RCC 7860 (cell line): ENCODE results near the gene DNAH5.
A peak's percentile ranks its signal among the peaks of the same experiment; 100 is the strongest.
"Not testable (repeated sequence)": the region's sequence is repeated elsewhere in the genome, so short reads cannot be mapped to it uniquely, and the experiment has no call there.

Source experiments
- DNase-seq: peaks from one replicate; pipeline ENCODE4 v3.0.0-alpha.2; 2015; ENCODE audit warnings: low spot score
- FAIRE-seq: peaks from 2 replicates; lab custom pipeline; 2012; peaks lifted over from hg19 to GRCh38; lab: Jason Lieb, UNC

Gene DNAH5

DNA sequence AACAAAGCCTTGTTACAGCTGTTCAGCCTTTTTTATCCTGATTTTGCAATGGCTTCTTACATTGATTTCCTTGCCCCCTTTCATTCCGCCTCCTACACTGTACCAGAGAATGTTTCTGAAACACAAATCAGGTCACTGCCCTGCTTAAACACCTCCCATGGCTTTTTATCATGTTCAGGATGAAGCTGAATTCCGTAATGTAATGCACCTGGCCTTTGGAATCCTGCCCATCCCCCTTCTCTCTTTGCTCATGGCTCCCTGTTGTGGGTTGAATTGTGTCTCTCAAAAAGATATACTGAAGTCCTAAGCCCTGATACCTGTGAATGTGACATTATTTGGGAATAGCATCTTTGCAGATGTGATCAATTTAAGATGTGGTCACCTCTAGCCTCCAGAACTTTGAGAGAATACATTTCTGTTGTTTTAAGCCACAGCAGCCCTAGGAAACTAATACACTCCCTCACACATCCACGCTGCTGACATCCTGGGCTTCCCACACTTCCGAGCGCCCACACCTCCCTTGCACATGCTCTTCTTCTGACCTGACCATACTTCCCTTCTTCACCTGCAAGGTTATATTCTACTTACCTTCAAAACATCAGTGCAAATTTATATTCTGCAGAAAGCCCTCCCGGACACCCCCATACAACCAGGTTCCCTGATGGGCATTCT is 101.2 kb downstream of the DNAH5 start:
- no peak for DNase-seq
- FAIRE-seq = no peak

DNA sequence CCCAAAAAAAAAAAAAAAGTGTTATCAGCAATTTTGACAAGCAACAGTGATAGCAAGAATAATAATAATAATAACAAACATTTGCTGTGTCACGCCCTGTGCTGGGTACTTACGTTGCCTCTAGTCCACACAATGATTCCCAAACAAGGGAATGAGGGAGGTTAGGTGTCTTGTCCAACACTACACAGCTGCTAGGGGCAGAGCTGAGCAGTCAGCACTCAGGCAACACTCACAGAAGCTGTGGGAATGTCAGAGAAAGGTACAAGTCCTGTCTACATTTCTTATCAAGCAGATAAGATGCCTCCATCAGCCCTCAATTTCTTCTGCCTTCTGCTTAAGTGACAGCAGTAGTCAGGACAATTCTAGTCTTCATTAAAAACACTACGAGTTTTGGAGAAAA is 111.0 kb downstream of the DNAH5 start:
- no peak for FAIRE-seq
- no peak for DNase-seq

DNA sequence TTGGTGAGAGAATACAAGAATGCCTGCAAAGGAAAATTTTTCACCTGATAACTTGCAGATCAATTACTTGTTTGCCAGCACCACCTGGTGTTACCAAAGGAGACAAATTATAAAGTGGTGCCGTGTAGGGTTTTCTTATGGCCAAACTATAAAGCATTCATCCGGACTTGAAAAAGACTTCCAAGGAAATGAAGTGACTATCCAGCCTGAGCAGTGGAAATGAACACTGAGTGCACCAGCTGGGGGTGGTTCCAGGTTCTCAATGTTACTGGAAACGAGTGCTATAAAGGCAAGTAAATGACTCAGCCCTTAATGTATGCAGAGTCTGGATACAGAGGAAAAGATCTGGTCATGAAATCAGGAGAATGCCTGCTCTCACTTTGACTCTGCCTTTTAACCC is 113.1 kb downstream of the DNAH5 start:
- DNase-seq (no peak), FAIRE-seq (no peak)

DNA sequence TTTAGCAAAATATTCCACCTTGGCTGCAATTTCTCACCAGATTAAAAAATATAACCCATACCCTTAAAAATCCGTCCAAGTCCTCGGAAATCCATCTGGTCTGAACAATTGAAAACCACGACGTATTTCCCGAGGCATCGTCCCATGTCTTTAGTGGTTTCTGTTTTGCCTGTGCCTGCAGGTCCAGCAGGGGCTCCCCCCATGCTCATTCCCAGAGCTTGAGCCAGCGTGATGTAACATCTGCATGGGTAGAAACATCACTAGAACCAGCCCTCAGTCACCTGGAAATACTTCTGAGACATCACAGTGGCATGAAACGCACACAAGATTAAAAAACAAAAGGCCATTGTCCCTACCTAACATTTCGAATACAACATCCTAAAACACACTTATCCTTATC is 114.0 kb downstream of the DNAH5 start:
- FAIRE-seq (no peak), DNase-seq (no peak)

DNA sequence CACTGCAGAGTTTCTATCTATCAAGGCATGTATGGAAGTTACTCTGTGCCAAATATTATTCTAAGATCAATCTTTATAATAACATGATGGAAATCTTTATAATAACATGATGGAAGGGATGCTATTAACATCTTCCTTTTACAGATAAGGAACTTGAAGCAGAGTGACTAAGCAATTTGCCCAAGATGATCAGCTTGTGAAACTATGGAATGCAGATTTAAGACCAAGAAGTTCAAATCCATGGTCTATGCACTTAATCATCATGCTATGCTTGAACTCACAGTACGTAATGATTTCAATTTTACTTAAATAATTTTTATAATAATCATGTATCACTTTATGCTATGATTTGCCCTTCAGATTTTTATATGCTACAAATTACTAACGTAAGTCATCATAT is 123.1 kb downstream of the DNAH5 start:
- DNase-seq (no peak), FAIRE-seq (peak; percentile 43)

DNA sequence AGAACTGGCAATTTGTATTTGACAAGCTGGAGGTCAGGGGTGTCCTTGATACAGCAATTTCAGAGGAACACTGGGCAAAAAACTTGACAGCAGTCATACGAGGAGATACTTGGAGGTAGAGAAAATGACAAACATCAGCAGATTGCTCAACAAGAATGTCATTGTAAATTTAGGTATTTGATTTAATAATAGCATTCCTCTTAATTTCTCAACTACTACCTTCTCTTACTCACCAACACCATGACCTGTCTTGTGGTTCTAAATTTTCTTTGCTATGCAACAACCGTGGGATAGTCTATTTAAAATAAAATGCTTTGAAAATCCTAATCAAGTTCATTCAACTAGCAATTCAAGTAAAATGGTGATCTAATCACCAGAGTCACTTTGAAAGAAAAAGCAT is 128.4 kb downstream of the DNAH5 start:
- FAIRE-seq (no peak), DNase-seq (no peak)

DNA sequence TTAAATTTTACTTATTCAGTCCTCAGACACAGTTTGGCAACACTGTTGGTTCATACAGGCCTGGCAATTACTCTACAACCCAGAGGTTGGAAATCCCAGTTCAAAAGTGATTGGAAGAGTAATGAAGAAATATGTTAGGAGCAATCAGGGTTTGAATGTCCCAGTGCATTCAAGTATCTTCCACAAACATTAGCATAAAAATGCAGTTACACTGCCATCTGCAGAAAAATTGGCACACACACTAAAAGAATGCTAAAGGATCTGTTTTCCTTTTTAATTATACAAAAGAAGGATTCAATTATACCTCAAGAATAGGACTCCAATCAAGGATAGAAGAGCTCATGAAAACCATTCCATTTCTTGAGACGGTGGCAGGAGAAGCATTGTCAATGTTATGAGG is 130.2 kb downstream of the DNAH5 start:
- FAIRE-seq (peak; percentile 22), DNase-seq (no peak)

DNA sequence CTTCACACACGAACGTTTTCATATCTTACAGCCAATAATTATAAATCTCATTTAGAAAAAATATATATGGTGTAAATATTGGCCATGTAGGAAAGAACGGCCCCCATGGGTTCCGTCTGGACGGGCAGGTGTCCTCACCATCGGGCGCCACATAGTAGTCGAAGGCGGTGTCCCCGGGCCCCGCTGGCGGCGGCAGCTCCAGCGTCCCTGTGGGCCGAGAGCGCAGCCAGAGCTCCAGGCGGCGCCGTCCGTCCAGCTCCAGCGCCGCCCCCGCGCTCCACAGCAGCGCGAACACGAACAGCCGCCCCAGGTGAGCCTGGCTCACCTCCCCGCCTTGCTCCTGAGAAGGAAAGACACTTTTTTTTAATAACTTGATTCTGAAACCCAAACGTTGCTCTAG is 134.6 kb downstream of the DNAH5 start:
- no peak for FAIRE-seq
- no peak for DNase-seq

DNA sequence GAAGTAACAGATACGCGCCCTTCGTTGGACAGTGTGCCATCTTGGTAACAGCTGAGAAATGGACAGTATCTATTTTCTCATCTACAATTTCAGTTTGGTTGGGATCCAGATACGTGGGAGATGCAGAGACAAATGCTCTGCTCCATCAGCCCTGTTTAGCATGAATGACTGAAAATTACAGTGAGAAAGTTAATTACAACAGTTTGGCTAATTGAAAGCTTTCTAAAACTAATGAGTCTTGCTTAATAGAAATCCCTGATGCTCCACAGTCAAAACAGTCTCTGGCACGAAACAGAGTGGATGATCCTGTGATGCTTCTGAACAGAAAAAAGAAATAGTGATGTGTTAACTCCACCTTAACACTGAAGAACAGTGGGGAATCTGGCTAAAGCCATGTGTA is 140.2 kb downstream of the DNAH5 start:
- FAIRE-seq = no peak

DNA sequence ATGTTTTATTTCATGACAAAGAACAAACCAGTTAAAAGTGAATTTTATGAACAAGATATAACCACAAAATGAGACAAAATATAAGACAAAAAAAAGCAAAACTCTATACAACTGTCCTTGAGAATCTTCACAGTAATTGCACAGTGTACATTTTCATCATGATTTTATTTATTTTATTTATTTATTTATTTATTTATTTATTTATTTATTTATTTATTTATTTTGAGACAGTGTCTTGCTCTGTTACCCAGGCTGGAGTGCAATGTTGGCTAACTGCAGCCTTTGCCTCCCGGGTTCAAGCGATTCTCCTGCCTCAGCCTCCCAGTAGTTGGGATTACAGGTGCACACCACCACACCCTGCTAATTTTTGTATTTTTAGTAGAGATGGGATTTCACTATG is 145.9 kb downstream of the DNAH5 start:
- FAIRE-seq, DNase-seq: not testable (repeated sequence)

More for the DNA sequence above, 140.2 kb downstream of the DNAH5 start:
- no peak for DNase-seq

DNA sequence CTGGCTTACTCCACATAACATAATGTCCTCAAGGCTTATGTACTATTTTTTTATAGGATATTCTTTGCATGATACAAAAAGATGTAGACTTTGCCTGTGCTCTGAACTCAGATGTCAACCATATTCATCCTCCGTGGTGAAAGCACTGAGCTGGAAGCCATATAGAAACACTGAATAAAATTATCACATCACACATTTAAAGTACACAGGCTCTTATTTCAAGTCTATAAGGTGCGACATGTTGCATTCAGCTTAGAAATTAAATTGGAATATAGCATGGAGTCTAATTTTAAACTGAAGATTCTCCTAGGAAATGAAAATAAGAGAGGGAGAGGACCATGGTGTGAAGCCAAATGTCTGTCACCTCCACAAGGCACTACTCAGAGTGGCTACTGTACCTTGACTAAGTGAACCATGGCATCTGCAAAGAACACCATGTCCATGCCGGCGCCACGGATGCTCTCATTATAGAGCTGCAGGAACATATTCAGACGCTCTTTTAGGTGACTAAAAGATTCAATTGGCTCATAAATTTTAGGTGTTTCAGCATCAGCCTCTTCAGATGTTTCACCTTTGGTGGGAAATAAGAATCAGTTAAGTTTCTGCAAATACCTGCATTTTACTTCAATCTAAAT is 158.6 kb downstream of the DNAH5 start:
- FAIRE-seq = no peak
- DNase-seq = no peak

DNA sequence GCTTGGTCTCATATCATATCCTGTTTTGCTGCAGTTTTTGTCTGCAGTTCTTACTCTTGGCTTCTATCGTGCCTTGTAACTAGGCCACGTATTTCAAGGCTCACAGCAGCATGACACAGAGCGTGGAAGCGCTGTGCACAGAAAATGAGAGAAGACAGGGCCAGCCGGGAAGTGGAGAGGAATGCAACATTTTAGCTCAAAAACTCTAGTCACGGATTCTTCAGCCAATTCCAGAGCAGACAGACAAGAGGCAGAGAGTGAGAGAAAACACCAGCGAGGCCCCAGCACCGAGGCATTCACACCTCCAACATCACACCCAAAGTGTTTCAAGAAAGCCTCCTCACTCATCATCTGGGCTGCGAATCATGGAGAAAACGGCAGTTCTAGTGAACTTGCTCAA is 160.8 kb downstream of the DNAH5 start:
- DNase-seq (no peak), FAIRE-seq (no peak)

DNA sequence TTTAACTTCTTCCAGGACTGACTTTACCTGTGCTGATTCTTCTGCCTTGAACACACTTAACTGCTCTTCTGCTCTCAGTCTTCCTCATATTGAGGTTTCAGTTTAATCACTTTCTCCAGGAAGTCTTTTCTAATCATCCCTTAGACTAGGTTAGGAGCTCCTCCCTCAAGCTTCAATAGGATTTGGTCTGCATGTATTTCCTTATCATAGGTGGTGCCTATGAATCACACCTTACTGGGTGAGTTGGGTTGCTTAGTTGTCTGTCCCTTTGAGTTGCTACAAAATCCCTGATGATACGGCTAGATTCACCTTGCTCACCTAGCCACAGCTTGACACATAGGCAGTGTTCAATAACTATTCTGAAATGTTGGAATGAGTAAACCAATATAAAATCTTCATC is 164.4 kb downstream of the DNAH5 start:
- FAIRE-seq (no peak), DNase-seq (no peak)

DNA sequence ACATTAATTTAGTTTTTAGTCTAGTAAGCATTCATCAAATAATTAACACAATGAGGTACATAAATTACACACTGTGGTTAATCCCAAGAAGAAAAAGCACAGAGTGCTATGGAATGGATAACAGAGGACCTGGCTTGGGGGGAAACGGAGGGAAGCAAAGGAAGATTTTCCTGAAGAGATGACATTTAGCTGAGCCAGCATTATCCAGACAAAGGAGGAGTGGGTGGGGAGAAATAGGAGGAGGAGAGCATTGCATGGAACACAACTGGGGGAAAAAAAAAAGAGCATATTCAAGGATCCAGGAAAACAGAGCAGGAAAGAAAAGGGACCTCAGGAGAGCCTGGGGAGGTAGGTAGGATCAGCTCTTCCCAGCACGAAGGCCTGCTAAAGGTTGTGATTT is 170.8 kb downstream of the DNAH5 start:
- FAIRE-seq = no peak

DNA sequence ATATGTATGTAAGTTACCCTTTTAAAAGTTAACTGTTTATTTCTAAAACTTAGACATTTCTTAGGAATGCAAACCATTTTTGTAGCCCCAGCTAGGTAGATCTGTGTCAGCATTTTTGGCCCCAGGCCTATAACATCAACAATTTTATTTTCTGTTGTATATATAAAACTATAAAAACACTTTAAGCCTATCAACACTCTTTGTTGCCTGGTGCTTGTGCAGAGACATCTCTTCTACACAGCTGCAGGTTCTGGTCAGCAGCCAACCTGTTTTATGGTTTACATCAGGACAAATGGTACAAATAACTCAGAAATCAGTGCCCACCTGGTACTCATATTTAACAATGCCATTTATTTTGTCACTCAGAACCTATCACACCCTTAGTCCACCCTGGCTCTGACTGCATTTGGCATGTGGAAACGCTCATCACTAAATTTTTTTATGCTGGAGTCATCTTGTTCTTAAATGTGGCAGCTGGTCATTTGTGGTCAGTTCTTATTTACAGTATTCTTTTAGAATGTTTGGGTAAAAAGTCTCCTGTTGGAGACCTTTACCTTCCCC is 173.4 kb downstream of the DNAH5 start:
- FAIRE-seq (no peak), DNase-seq (no peak)

More for the DNA sequence above, 170.8 kb downstream of the DNAH5 start:
- DNase-seq = no peak

DNA sequence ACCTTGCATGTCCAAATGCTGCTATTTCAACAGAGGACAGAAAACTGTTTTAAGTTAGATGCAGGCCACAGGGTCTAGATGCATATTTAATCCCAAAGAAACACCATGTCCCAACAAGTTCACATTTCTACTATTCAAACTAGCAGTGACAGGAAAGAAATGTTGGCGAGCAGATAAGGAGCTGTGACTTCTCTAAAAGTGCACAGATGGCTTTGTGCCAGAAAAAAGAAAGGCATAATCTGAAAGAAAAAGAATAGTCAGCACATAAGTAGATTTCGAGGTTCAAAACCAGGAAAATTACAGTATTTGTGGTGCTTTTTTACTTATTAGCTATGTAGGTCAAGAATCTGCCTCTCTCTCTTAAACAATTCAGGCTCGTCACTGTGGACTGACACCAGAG is 178.3 kb downstream of the DNAH5 start:
- no peak for DNase-seq
- no peak for FAIRE-seq

DNA sequence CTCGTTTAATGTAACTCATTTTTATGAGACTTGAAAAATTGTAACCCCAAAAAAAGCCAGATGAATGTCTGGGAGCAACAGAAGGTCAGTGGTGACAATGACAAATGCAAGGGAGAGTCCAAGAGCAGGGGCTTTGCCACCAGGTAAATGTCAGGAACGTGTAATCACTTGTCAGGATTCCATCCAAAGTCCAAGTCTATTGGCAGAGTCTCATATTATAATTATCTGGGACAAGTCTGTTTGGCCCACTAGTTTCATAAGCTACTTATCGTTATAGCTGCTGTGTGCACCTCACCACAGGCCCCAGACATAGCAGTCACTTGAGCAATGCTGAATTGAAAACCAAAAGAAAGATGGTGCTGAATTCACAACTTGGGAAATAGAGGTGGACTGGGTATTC is 180.8 kb downstream of the DNAH5 start:
- DNase-seq = no peak
- no peak for FAIRE-seq

DNA sequence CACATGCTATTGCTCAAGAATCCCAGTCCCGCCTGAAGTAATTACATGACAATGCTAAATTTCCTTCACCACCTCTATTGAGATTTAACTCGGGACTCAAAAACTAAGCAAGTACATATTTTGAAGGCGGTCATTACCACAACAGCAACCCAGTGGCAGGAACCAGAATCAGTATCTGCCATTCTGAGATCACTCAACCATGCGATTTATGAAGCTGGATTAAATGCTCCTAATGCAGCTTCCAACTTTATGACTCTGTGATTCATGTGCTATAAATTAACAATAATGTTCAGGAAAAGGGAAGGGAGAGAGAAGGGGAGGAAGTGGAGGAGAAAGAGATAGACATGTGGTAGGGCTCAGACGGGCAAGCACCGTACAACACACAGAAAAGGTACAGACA is 194.7 kb downstream of the DNAH5 start:
- FAIRE-seq (no peak), DNase-seq (no peak)

DNA sequence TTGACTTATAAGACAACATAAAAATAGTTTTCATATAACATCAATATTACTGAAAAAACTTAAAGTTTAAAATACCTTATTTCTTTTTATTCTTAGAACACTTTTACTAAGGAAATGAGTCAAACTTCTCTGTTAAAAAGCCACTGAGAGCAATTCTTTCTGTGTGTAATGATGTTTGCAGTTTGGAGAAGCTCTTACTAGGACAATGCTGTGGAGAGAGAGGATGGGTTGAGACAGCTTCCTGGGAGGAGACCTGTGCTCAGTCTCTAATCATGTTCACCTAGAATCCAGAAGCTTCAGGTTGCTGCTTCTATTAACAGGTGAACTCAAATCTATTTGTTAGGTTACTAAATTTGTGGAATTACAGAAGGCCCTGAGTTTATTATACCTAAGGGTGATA is 198.5 kb downstream of the DNAH5 start:
- FAIRE-seq = peak; percentile 91
- DNase-seq = peak; percentile 41

DNA sequence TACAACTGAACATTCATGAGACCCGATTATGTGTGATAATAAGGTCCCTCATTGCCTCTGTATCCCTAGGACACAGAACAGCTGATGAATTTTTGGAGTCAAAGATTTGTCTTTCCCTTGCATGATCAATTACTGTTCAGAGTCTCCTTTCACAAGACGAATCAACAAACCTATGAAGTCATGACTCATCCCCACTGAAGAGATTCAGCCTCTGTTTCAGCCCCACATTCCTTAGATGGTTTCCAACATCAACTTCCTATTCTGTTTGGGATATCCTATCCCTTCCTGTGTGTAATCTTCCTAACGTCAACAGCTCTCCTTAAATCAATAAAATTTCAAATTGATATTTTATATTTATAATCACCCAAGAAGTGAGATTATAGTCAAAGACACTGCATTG is 199.0 kb downstream of the DNAH5 start:
- no peak for FAIRE-seq

DNA sequence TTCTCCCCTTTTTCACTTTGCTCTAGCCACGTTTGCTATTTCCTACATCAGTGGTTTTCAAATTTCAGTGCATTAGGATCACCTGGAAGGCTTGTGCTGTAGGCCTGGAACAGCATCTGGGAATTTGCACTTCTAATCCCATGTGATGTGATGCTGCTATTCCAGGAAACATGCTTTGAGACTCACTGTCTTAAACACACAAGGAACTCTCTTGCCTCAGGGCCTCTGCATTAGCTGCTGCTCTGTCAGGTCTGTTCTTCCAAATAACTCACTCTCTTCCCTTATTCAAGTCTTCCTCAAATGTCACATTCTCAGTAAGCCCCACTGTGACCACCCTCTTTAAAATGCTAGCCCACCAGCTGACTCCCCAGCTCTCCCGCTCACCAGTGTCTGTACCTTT is 204.0 kb downstream of the DNAH5 start:
- no peak for DNase-seq
- no peak for FAIRE-seq

More for the DNA sequence above, 199.0 kb downstream of the DNAH5 start:
- peak; percentile 70 for DNase-seq

DNA sequence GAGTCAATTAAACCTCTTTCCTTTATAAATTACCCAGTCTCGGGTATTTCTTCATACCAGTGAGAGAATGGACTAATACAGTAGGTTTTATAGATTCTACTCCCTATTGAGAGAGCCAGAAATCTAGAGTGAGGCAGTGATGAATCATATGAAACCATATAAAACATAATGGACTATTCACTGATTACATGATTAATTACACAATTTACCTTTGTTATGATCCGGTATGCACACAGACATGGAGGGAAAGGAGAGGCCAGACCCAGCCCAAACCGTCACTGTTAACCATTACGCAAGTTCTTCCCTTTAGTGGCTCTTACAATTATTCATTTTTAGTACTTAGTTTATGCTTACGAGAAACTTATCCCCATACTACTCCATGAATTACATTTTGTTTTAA is 205.0 kb downstream of the DNAH5 start:
- FAIRE-seq = no peak

DNA sequence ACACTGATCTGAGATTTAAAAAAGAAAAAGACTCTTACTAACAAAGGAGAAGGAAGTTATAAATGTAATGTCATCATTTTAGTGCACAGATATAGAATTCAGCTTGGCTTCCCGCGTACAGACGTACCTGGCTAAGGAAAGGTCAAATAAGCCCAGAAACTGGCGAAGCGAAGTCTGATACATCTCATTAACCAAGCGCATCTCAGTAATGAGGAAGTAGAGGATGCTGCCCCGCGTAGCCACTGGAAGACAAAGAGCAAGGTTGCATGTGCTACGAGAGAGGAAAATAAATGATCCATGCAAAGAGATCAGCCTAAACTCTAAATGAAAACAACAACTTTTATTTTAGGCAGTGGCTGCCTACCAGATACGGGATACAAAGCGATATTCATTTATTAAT is 208.8 kb downstream of the DNAH5 start:
- DNase-seq = no peak
- no peak for FAIRE-seq

More for the DNA sequence above, 205.0 kb downstream of the DNAH5 start:
- no peak for DNase-seq
